Measurements from ENCODE around the gene ANKLE2. TPM values are rescaled to one million over a fixed set of nuclear protein-coding genes. Genes with fewer than 3 reads are reported as not detected.

ANKLE2 gene
- total RNA-seq, 1 experiment from 2014 or later, result 80.3 TPM

GRCh38 chr12:132797820-132798570, 36.4 kb upstream of the ANKLE2 start:
- H3K79me2 ChIP-seq (ENCODE audit: insufficient read depth, low read length), result no peaks in the 10 kb centered on the region
- H3K27ac Mint-ChIP-seq, result no peak overlapping the region; a peak in 1 of 7 replicates

More at GRCh38 chr12:132797820-132798570, 36.4 kb upstream of the ANKLE2 start:
- Histone ChIP-seq H2BK120ac (ENCODE audit: low read depth, low read length, poor library complexity, severe bottlenecking) (no peak overlapping the region), H2AFZ (ENCODE audit: low read length) (no peak overlapping the region), H2BK5ac (ENCODE audit: insufficient read length, low read length) (no peak overlapping the region), H2BK12ac (ENCODE audit: insufficient read length, low read depth, low read length) (no peak overlapping the region), H3K27me3 (ENCODE audit: insufficient read depth, low read length) (no peaks in the 10 kb centered on the region), H3K4me2 (ENCODE audit: insufficient read depth, insufficient read length, low read length) (no peak overlapping the region), H3T11ph (ENCODE audit: low read length) (no peak overlapping the region), H4K20me1 (ENCODE audit: control insufficient read depth, insufficient read depth, insufficient read length) (peaks cover 2% of the 10 kb centered on the region), H3K79me1 (ENCODE audit: insufficient read depth, low read depth, low read length, poor library complexity, severe bottlenecking) (no peaks in the 10 kb centered on the region), H4K8ac (replicated peaks; ENCODE audit: insufficient read length, low read depth, low read length) (no peak overlapping the region), H3K4ac (ENCODE audit: low read depth, low read length) (no peak overlapping the region), H4K91ac (ENCODE audit: insufficient read length, low read depth, low read length) (no peak overlapping the region), H3K4me1 (ENCODE audit: insufficient read depth, low read length) (no peaks in the 10 kb centered on the region), H3K23ac (ENCODE audit: insufficient read length, low read depth, low read length) (no peak overlapping the region), H3K56ac (ENCODE audit: insufficient read length, low read depth, low read length) (no peak overlapping the region), H3K9ac (ENCODE audit: extremely low read depth, insufficient read length, low read length) (no peak overlapping the region), H2BK15ac (ENCODE audit: low read depth, low read length) (no peak overlapping the region), H3K14ac (ENCODE audit: insufficient read depth, low read length) (no peak overlapping the region), H4K5ac (ENCODE audit: insufficient read length, low read depth, low read length) (no peak overlapping the region), H3K18ac (ENCODE audit: insufficient read length, low read depth, low read length) (no peak overlapping the region), H3K9me3 (ENCODE audit: control insufficient read depth, low read depth, low read length) (no peaks in the 10 kb centered on the region), H3K23me2 (ENCODE audit: insufficient read length, low read depth, low read length, poor library complexity, severe bottlenecking) (no peaks in the 10 kb centered on the region), H3K27ac (ENCODE audit: insufficient read length, low read depth, low read length) (no peak overlapping the region), H2BK20ac (ENCODE audit: low read depth, low read length, poor library complexity, severe bottlenecking) (no peak overlapping the region), H2AK5ac (ENCODE audit: insufficient read length, low read length) (no peak overlapping the region)
- WGBS (ENCODE audit: extremely low coverage, insufficient read length, low lambda C conversion rate), result no CpG with 5 or more reads among the region's 24 CpGs
- no peaks in the 10 kb centered on the region for H3K4me1 Mint-ChIP-seq
- H3K27me3 Mint-ChIP-seq (ENCODE audit: low read depth), result no peaks in the 10 kb centered on the region; the same call in 1 of the 2 replicates
- no peaks in the 10 kb centered on the region for H3K9me3 Mint-ChIP-seq
- TF ChIP-seq CTCF (conservative IDR thresholded peaks at IDR 0.05), result no peak
- DNase-seq, result no peak
- no peak overlapping the region for H3K4me3 Mint-ChIP-seq
- peaks cover 28 to 82% (median 72%) of the 10 kb centered on the region in 3 experiments for H3K36me3 Mint-ChIP-seq (ENCODE audit: insufficient read depth in 1 of 3, low read depth in 3 of 3)
